ENCODE measurements around the gene TJP1. TPM values are rescaled to one million over a fixed set of nuclear protein-coding genes. Genes with fewer than 3 reads are reported as not detected.

TJP1 gene
- total RNA-seq, 1 donor, result 86.9 TPM

DNA sequence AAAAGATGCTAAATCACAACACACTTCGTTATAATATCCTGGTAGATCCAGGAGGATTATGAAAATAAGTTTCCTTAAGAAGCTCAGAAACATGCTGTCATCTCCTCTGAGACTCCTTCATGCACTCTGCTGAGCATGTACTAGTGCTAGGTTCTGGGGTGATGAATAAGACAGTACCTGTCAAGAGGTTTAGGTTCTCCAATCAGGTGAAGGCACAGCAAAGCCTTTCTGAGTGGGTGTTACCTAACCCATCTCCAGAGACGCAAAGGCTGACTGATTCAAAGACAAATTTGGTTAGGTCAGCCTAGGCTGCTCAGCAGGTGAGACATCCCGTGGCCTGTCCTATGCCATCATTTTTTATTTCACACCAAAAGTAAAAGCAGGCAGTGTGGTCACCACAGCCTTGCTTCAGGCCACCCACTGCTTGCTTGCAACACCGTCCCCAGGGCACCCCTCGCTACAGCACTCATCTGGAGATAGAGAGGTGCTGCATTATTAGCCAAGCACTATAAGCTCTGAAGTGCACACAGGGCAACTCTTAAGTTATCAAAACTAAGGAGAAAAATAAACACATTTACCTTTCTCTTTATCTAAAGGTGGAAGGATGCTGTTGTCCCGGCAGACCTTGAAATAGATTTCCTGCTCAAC is 117.2 kb downstream of the TJP1 start:
- Histone ChIP-seq H4K20me1 (ENCODE audit: insufficient read depth, low read length) (peaks cover 4% of the 10 kb centered on the region), H2AFZ (ENCODE audit: low read length) (no peak overlapping the region), H3K9me3 (ENCODE audit: low read depth, low read length) (no peaks in the 10 kb centered on the region), H3K27ac (ENCODE audit: low read depth, low read length) (no peak overlapping the region), H3K36me3 (ENCODE audit: insufficient read depth, low read length) (peaks cover 81% of the 10 kb centered on the region), H3K27me3 (ENCODE audit: insufficient read depth, low read length) (no peaks in the 10 kb centered on the region), H3K4me3 (ENCODE audit: insufficient read depth, low read length) (no peak overlapping the region), H3K79me2 (ENCODE audit: insufficient read depth, low read length) (no peaks in the 10 kb centered on the region), H3K4me1 (ENCODE audit: insufficient read depth, low read length) (no peaks in the 10 kb centered on the region), H3K4me2 (ENCODE audit: insufficient read depth, low read length) (no peak overlapping the region)
- no peak for TF ChIP-seq CTCF (IDR thresholded peaks at IDR 0.05; ENCODE audit: extremely low read depth, low read depth, low read length)
- DNase-seq (ENCODE audit: insufficient read length, low spot score, missing footprints), result no peak

DNA sequence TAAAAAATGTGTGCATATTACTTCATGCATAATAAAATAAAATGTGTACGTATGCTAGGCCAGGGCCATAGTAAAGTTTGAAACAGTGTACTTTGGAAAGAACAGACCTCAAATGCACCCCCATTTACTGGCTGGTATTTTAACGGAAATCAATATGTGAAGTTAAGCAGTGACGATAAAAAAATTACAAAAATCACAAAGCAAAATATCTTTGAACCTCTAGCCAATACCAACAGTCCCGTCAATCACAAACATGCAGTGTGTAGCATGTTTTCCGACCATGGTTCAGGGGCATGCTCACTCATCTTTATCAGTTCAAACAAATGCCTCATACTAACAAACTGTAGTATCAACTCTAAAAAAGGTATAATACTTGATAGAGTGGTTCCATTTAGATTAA is 121.1 kb downstream of the TJP1 start:
- no peak for DNase-seq (ENCODE audit: insufficient read length, low spot score, missing footprints)
- peaks cover 7% of the 10 kb centered on the region for H3K4me1 ChIP-seq (ENCODE audit: insufficient read depth, low read length)
- no peak overlapping the region for H3K4me3 ChIP-seq (ENCODE audit: insufficient read depth, low read length)
- H3K9me3 ChIP-seq (ENCODE audit: low read depth, low read length), result no peaks in the 10 kb centered on the region
- no peaks in the 10 kb centered on the region for H3K27me3 ChIP-seq (ENCODE audit: insufficient read depth, low read length)
- H3K36me3 ChIP-seq (ENCODE audit: insufficient read depth, low read length), result peaks cover 53% of the 10 kb centered on the region
- H3K79me2 ChIP-seq (ENCODE audit: insufficient read depth, low read length), result no peaks in the 10 kb centered on the region
- no peak overlapping the region for H2AFZ ChIP-seq (ENCODE audit: low read length)
- no peak overlapping the region for H3K4me2 ChIP-seq (ENCODE audit: insufficient read depth, low read length)
- H3K27ac ChIP-seq (ENCODE audit: low read depth, low read length), result no peak overlapping the region
- TF ChIP-seq CTCF (IDR thresholded peaks at IDR 0.05; ENCODE audit: extremely low read depth, low read depth, low read length), result no peak
- peaks cover 4% of the 10 kb centered on the region for H4K20me1 ChIP-seq (ENCODE audit: insufficient read depth, low read length)

- H3K36me3 ChIP-seq (ENCODE audit: insufficient read depth, low read length), result peaks cover 48% of the 10 kb centered on the region
These were observed 122.0 kb downstream of the TJP1 start for GRCh38 chr15:29700296-29700695.

GRCh38 chr15:29699791-29700190 is 122.5 kb downstream of the TJP1 start:
- H3K27ac ChIP-seq (ENCODE audit: low read depth, low read length), result no peak overlapping the region
- no peaks in the 10 kb centered on the region for H3K79me2 ChIP-seq (ENCODE audit: insufficient read depth, low read length)
- H3K4me2 ChIP-seq (ENCODE audit: insufficient read depth, low read length), result no peak overlapping the region
- no peak for DNase-seq (ENCODE audit: insufficient read length, low spot score, missing footprints)
- peaks cover 4% of the 10 kb centered on the region for H4K20me1 ChIP-seq (ENCODE audit: insufficient read depth, low read length)
- H2AFZ ChIP-seq (ENCODE audit: low read length), result no peak overlapping the region
- H3K36me3 ChIP-seq (ENCODE audit: insufficient read depth, low read length), result peaks cover 43% of the 10 kb centered on the region
- no peaks in the 10 kb centered on the region for H3K27me3 ChIP-seq (ENCODE audit: insufficient read depth, low read length)
- no peaks in the 10 kb centered on the region for H3K9me3 ChIP-seq (ENCODE audit: low read depth, low read length)
- no peak for TF ChIP-seq CTCF (IDR thresholded peaks at IDR 0.05; ENCODE audit: extremely low read depth, low read depth, low read length)
- H3K4me3 ChIP-seq (ENCODE audit: insufficient read depth, low read length), result no peak overlapping the region
- peaks cover 7% of the 10 kb centered on the region for H3K4me1 ChIP-seq (ENCODE audit: insufficient read depth, low read length)

More at GRCh38 chr15:29700296-29700695, 122.0 kb downstream of the TJP1 start:
- no peak for TF ChIP-seq CTCF (IDR thresholded peaks at IDR 0.05; ENCODE audit: extremely low read depth, low read depth, low read length)
- H3K4me1 ChIP-seq (ENCODE audit: insufficient read depth, low read length), result peaks cover 7% of the 10 kb centered on the region
- H3K27me3 ChIP-seq (ENCODE audit: insufficient read depth, low read length), result no peaks in the 10 kb centered on the region
- DNase-seq (ENCODE audit: insufficient read length, low spot score, missing footprints), result no peak
- H2AFZ ChIP-seq (ENCODE audit: low read length), result no peak overlapping the region
- no peak overlapping the region for H3K27ac ChIP-seq (ENCODE audit: low read depth, low read length)
- no peak overlapping the region for H3K4me2 ChIP-seq (ENCODE audit: insufficient read depth, low read length)
- no peaks in the 10 kb centered on the region for H3K9me3 ChIP-seq (ENCODE audit: low read depth, low read length)
- peaks cover 4% of the 10 kb centered on the region for H4K20me1 ChIP-seq (ENCODE audit: insufficient read depth, low read length)
- no peaks in the 10 kb centered on the region for H3K79me2 ChIP-seq (ENCODE audit: insufficient read depth, low read length)
- no peak overlapping the region for H3K4me3 ChIP-seq (ENCODE audit: insufficient read depth, low read length)

All from osteoblast (primary cell).